Anterior cingulate cortex (tissue), 58 donors: ENCODE measurements around the gene OOSP1.
"Not testable (repeated sequence)": the region's sequence is repeated elsewhere in the genome, so short reads cannot be mapped to it uniquely, and the experiment has no call there.

Source experiments
- DNase-seq, 58 donors: peaks; one replicate each; lab custom pipeline; 2025; lab: John Stamatoyannopoulos, UW

Gene OOSP1, protein sequence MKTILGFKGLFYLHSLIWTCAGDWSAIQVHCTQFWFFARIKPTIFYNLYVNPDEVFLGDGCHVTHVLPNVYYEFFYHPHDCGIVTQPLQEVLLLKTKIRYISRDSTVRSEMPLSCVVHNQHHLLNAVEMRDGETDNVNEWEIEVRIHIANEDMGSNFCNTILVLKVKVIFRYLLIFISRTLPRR

DNA sequence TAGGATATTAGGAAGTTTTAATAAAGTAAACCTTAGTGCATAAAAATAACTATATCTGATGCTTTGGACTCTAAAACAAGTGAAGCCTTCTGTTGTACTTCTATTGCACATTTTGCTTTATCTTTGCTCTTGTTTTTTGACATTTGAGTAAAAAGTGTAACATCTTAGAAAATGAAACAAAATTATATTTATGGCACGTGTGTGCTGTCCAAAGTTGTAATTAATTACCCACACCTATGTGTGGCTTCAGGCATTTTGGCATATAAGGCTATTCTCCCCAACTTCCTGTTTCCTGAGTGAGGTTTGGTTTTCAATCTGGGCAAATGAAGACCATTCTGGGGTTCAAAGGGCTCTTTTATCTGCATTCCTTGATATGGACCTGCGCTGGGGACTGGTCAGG, at the start of gene OOSP1:
OOSP1 (plus strand) TSS at position 301 of the 400 bp plus-strand sequence; CDS start at position 324, 23 bp downstream.
- DNase-seq: no peak

DNA sequence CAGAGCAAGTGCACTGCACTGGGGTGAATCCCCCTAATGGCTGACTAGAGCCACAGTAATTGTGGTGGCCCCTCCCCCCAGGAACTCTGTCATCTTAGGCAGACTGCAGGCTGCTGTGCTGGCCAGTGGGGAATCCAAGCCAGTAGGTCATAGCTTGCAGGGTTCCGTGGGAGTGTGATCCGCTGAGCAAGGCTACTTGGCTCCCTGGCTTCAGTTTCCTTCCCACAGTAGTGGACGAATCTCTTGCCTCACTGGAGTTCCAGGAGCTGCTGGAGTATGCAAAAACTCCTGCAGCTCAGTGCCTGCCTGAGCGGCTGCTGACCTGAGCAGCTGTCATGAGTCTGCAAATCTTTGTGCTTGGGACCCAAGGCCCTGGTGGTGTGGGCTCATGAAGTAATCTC, 46.5 kb upstream of the OOSP1 start:
- no peak for DNase-seq

DNA sequence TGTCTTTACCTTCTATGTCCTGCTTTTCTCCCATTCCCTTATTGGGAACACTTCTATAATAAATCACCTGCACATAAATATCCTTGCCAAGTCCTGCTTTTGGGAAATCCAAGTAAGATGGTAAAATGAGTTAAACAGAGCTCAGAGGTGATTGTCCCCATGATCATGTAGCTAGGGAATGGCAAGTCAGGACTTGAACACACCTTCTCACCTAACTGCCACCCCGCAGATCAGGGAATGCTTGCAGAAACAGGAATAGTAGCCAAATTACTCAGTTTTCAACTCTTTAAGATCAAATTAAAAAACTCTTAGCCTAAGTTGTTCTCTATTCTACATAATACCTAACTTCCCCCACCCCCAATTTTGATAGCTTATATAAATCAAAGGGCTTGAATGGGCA, 43.6 kb upstream of the OOSP1 start:
- DNase-seq: no peak

DNA sequence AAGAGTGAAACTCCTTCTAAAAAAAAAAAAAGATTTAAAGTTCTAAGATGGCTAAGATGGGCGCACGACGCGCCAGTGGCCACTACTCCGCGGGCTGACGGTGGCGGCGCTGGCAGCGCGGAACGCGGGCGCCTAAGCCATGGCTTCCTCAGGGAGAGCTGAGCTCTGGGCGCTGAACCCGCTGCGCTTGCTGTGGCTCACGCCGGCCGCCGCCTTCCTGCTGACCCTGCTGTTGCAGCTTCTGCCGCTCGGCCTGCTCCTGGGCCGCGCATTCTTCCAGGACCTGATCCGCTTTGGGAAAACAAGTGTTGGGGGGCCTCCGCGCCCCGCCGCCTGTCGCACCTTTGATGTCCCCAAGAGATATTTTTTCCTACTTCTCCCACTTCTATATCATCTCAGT, 40.2 kb upstream of the OOSP1 start:
- no peak for DNase-seq

DNA sequence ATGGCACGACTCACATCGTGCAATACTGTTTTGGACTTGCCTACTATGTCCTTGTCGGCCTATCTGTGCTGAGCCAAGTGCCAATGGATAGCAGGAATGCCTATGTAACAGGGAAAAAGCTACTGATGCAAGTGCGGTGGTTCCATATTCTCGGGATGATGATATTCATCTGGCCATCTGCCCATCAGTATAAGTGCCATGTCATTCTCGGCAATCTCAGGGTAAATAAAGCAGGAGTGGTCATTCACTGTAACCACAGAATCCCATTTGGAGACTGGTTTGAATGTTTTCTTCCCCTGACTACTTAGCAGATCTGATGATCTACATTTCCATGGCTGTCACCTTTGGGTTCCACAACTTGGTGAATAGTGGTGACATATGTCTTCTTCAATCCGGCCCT, 39.6 kb upstream of the OOSP1 start:
- no peak for DNase-seq

DNA sequence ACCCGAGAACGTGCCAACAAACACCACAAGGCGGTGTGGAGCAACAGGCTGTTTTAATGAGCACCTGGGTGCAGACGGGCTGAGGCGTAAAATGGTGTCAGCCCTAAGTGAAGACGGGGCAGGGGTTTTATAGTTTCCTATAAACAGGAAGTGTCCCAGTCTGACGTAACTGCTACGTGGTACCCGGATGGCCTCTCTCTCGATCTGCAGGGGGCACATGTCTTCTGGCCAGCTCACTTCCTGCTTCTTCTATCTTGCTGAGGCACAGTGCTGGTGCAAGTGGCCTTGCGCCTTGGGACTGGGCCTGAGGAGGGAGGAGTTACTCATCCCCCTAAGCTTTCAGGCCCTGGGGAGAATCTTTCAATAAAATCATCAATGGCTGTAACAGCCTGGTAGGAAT, 38.7 kb upstream of the OOSP1 start:
- no peak for DNase-seq

DNA sequence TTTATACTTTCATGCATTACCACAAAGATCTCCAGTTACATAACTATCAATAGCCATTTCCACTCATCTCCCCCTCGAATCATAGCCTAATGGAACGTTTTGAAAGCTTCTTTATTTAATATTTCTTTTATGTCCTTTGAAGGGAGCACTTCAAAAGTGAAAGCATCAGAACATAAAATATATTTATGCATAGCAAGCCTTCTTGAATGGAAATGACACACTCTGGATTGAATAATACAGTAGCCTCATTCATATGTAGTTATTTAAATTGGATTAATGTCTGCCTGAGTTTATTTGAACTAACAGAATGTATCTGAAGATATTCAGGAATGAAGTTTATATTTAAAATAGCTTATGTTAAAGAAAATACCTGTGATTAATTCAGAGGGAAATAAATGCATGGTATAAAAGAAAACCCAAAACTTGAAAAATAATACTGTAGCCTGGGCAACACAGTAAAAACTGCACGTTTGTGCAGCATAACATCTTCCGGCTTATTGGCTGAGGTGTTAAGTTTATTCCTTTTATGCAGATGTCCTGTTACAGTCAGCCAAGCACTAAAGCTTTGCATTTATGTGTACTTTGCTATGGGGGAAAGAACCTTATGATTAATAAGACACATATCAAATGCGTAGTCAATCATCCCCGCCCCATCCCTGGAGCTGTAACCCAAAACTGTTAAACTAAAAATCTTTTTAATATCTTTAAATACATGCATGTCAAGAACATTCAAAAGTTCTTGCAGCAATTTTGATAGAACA, 37.7 kb upstream of the OOSP1 start:
- DNase-seq: no peak

DNA sequence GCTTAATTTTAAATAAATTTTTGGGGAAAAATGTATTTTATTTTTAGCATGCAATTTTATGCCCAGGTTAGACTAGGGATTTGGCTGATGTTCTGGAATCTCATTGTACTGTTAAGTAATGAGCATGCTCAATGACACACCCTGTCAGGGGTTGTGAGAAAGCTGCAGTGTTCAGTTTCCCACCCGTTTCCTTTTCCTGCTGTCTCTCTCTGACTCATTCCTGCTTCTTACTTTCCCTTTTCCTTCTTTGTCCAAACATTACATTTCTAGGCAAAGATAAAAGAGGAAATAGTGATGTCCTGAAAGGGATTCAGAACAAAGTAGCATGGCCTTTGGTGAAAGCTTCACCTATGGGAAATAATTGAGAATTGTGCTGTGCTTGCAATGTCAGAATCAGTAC, 36.9 kb upstream of the OOSP1 start:
- DNase-seq: no peak

DNA sequence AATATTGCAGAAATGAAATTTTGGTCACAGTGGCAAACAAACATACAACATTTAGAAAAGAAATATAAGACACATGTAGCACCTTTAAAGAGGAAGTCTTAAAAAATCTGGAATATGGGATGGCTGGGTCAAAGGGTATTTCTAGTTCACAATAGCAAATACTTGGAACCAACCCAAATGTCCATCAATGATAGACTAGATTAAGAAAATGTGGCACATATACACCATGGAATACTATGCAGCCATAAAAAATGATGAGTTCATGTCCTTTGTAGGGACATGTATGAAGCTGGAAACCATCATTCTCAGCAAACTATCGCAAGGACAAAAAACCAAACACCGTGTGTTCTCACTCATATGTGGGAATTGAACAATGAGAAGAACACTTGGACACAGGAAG, 34.7 kb upstream of the OOSP1 start:
- DNase-seq: not testable (repeated sequence)

DNA sequence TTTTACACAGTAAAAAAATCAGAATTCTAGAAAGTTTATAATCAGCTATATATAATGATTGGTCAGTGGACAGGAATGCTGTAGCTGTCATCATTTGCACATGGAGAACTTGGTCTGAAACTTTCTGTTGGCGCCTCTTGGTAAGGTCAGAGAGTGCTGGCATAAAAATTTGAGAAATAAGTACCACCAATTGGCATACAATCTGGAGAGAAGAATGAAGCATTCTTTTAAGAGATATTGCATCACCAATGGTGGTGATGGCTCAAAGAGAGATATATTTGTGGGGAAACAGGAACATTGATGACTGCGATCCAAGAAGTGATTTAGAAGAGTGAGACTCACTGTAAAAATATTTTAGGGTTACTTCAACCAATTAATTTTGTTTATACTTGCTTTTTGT, 19.8 kb upstream of the OOSP1 start:
- no peak for DNase-seq

DNA sequence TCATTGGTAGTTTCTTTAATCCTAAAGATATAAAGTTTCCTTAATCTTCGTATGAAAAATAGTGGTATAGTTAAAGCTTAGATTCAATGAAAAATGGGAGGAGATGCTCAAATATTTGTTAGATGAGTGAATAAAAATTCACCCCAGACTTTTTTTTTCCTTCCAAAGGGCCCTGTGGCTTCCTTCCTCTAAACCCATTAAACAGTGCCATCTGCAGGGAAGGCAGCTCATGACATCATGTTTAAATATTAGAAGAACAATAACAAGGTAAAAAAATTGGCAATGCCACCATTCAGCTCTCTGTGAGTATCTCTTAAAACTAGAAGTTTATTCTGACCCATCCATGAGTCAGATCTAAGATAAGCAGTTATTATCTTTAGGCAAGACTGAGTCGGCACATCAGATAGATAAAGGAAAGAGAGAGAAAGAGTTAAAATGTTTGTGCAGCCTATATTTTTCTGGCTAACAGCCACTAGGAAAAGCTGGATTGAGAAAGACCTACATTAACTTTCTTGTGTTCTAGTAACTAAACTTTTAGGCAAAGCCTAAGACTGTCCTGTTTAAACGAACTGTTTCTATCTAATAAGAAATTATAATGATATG, 19.1 kb upstream of the OOSP1 start:
- no peak for DNase-seq

DNA sequence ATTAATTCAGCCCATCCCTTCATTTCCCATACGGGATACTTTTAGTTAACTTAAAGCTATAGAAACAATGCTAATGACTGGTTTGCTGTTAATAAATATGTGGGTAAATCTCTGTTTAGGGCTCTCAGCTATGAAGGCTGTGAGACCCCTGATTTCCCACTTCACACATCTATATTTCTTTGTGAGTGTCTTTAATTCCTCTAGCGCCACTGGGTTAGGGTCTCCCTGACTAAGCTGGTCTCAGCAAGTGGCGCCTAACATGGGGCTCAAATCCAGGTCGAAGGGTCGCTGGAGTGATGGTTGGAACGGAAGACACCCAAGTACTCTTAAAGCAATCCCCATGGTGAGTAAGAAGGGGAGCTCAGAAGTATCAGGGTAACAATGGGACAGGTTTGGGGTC, 14.4 kb upstream of the OOSP1 start:
- DNase-seq: no peak

DNA sequence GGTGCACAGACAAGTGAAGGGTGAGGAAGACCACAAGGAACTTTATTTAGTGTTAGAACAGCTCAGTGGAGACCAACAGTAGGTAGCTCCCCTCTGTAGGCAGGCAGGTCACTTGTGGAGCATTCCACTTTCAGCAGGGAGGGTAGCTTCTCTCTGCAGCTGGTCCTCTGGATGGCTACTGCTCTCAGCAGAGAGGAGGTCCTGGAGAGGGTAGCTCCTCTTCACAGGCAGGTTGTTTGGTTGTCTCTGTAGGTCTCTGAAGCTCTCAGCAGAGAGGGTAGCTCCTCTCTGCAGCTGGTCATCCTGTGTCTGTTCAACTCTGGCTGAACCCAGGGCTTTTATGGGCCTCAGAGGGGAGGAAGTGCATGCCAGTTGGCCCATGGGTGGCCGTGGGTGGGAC, 6.5 kb upstream of the OOSP1 start:
- DNase-seq: no peak

DNA sequence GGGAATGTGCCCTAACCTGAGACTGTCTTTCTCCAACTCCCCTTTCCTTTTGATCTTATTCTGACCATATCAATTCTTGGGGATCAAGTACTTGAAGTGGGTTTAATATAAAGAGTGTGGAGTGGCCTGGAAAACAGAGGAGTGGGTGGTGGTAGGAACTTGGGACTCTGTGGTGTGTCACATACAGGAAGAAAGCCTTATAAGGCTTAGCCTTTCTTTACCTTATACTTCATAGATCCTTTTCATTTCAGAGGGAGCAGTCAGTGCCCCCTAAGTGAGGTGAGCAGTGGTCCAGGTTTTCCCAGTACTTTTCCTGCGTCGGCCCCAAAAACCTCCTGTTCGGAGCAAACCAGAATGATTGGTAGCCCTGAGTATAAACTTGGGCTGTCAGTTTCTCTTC, 486 bp downstream of the OOSP1 start:
- no peak for DNase-seq

DNA sequence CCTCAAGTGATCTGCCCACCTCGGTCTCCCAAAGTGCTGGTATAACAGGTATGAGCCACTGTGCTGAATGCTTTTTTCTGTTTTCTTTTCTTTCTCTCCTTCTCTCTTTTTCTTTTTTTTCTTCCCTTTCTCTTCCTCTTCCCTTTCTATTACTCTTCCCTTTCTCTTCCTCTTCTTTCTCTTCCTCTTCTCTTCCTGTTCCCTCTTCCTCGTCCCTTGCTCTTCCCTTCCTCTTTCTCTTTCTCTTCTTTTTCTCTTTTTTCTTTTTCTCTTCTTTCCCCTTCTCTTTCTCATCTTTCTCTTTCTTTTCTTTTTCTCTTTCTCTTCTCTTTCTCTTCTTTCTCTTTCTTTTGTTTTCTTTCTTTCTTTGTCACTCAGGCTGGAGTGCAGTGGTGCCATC, 1.2 kb downstream of the OOSP1 start:
- no peak for DNase-seq

DNA sequence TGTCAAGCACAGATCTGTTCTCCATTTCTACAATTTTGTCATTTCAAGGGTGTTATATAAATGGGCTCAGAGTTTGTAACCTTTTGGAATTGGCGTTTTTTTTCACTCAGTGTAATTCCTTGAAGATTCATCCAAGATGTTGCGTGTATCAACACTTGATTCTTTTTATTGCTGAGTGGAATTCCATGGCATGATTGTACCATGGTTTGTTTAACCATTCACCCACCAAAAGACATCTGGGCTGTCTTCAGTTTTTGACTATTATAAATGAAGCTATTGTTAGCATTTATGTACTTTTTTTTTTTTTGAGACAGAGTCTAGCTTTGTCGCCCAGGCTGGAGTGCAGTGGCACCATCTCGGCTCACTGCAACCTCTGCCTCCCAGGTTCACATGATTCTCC, 2.9 kb downstream of the OOSP1 start:
- no peak for DNase-seq

DNA sequence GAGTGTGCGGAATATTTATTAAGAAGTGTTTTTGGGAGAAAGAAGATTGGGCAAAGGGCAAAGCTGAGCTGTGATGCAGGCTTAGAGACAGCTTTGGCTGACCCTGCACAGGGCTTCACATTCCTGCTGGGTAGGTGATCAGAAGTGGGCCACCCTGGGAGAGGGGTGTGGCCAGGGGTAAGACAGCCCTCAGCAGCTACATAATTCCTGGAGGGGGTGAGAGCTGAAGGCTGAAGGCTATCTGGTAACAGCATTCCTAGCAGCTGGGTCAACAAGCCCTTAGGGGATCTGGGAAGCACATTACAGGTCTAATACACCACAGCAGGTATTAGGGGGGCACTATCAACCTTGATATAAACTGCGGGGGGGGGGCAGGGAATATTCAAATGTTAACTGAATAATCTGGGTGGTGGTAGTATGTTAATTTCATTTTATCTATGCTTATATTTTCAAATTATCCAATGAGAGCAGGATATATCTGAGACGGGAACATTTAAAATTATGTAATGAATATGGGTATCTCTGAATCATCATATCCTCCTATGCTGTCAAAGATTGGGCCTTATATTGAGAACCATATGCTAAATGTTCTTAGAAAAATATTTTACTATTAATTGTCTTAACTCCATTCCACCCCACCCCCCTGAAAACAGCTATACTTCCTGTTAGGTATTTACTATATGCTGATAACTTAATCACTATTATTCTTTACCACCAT, 5.9 kb downstream of the OOSP1 start:
- DNase-seq: no peak

DNA sequence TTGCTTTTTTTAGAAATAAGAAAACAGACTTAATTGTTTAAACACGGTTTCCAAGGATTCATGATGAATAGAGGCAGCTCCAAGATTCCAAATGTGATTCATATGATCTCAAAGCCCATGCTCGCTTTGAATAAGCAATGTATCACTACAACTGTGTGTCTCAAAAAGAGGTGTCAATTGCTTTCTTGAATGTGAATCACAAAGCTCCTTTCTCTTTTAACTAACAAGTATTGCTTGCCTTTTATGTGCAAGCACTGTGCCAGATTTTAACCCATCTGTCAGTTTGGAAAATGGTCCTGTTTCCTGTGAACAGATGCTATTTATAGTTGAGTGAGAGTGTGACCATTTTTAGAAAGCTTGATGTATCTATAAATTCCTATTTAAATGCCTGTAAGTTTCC, 6.5 kb downstream of the OOSP1 start:
- peak in 5 of 58 donors; percentile 0 to 44 (median 25) for DNase-seq

DNA sequence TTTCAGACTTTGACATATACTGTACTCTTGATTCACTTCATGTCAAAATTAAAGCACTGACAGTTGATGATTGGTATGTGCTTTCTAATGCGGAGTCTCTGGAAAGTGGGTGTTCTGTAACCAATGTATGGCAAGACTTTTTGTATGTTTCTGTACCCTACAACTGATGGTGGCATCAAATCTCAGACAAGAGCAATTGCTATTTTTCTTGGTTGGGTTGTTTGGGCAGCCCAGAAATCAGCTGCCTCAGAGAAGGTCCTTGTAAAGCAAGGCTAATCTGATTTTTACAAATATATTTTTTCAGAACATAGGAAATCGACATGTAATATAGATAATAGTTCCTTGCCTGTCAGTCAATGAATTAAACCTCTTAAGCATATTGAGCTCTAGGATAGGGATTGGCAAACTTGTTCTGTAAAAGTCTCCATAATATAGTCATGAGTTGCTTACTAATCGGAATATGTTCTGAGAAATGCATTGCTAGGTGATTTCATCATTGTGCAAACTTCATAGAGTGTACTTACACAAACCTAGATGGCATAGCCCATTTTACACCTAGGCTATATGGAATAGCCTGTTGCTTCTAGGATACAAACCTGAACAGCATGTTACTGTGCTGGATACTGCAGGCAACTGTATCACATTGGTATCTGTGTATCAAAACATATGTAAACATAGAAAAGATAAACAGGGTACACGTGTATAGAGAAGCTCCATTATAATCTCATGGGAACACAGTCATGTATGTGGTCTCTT, 15.4 kb downstream of the OOSP1 start:
- DNase-seq: no peak

DNA sequence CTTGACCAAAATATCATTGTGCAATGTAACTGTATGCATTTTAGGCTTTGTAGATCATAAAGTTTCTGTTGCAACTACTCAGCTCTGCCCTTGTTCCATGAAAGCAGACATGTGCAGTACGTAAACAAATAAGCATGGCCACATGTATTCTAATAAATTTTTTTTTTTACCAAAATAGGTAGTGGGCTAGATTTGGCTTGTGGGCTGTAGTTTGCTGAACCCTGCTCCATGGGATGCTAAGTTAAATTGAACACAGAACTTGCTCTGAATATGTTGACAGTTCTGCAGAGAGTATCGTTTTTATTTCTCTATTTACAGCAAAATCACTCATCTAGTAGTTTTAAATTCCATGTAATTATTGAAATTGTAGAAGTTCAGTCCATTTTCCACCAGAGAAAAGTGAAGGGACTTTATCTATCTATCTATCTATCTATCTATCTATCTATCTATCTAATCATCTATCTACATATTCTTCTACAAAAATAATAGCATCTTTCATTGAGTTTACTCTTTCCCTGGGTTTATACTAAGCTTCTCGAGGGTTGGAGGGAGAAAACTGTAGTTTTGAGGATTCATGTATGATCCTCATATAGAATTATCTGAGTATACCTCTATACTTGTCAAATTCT, 16.1 kb downstream of the OOSP1 start:
- no peak for DNase-seq
